ENCODE data around the gene DUSP5.

DNA sequence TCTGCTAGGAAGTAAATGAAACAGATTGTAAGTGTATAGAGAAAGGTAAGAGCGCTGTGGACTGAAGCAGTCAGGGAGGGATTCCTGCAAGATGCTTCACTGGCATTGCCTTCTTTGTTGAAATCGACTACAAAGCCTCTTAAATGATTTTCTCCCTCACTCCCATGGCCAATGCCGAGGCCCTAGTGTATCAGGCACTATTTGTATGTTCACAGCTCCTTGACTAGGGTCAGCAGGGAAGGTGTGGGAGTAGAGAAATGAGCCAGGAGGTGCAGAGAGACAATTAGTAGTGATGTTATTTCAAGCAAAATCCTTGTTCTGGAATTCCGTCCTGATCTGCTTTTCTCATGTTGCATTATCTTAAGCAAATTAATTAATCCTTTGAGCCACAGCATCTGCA, 22.9 kb upstream of the DUSP5 start:
- TF ChIP-seq, protein P1, sequence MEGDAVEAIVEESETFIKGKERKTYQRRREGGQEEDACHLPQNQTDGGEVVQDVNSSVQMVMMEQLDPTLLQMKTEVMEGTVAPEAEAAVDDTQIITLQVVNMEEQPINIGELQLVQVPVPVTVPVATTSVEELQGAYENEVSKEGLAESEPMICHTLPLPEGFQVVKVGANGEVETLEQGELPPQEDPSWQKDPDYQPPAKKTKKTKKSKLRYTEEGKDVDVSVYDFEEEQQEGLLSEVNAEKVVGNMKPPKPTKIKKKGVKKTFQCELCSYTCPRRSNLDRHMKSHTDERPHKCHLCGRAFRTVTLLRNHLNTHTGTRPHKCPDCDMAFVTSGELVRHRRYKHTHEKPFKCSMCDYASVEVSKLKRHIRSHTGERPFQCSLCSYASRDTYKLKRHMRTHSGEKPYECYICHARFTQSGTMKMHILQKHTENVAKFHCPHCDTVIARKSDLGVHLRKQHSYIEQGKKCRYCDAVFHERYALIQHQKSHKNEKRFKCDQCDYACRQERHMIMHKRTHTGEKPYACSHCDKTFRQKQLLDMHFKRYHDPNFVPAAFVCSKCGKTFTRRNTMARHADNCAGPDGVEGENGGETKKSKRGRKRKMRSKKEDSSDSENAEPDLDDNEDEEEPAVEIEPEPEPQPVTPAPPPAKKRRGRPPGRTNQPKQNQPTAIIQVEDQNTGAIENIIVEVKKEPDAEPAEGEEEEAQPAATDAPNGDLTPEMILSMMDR (IDR thresholded peaks at IDR 0.05) = no peak
- TF ChIP-seq ZFX (IDR thresholded peaks at IDR 0.05; ENCODE audit: borderline replicate concordance) = no peak

All from 22Rv1 (cell line).